Glutamatergic neuron (in vitro differentiated cells): ENCODE data around the gene JAZF1. TPM values are rescaled to one million over a fixed set of nuclear protein-coding genes. Genes with fewer than 3 reads are reported as not detected.

ENCODE experiments used
- DNase-seq: peaks from one replicate; pipeline ENCODE4 v3.0.0; 2022
- H3K27ac Mint-ChIP-seq: one replicate; pipeline ENCODE4 v1.8.0; 2020; ENCODE audit warnings: mild to moderate bottlenecking, mixed read lengths, inconsistent platforms; ENCODE audit not compliant: unreplicated experiment
- H3K27me3 Mint-ChIP-seq: one replicate; pipeline ENCODE4 v1.8.0; 2020; ENCODE audit warnings: mild to moderate bottlenecking, moderate library complexity, mixed read lengths, inconsistent platforms; ENCODE audit not compliant: unreplicated experiment
- H3K36me3 Mint-ChIP-seq: one replicate; pipeline ENCODE4 v1.8.0; 2020; ENCODE audit warnings: mild to moderate bottlenecking, mixed read lengths, inconsistent platforms; ENCODE audit not compliant: unreplicated experiment
- H3K4me1 Mint-ChIP-seq: one replicate; pipeline ENCODE4 v1.8.0; 2020; ENCODE audit warnings: mild to moderate bottlenecking, low read depth, mixed read lengths, inconsistent platforms; ENCODE audit not compliant: unreplicated experiment
- H3K4me3 Mint-ChIP-seq: one replicate; pipeline ENCODE4 v1.8.0; 2020; ENCODE audit warnings: mild to moderate bottlenecking, mixed read lengths, inconsistent platforms; ENCODE audit not compliant: unreplicated experiment
- H3K9me3 Mint-ChIP-seq: one replicate; pipeline ENCODE4 v1.8.0; 2020; ENCODE audit warnings: mild to moderate bottlenecking, moderate library complexity, mixed read lengths, inconsistent platforms; ENCODE audit not compliant: unreplicated experiment
- CTCF ChIP-seq: fragments of 200-600 bp; sonication (generic); IDR thresholded peaks from one replicate; pipeline ENCODE4 v1.5.0; 2021; ENCODE audit not compliant: partially characterized antibody, unreplicated experiment
- total RNA-seq: library from RNA; stranded (reverse); fragmentation: NEBNext Ultra II Directional; extraction: Animal tissue kit (Norgen Biotek cat#: 25700); gene quantifications from one replicate; pipeline ENCODE4 v1.2.1, GENCODE V29; 2021; ENCODE audit not compliant: unreplicated experiment

Gene JAZF1
- total RNA-seq, 1 donor from 2014 or later = 14.1 TPM

- no peak for DNase-seq
- H3K9me3 Mint-ChIP-seq = no peaks in the 10 kb centered on the region
- peaks cover 4% of the 10 kb centered on the region for H3K4me1 Mint-ChIP-seq
- H3K27me3 Mint-ChIP-seq = no peaks in the 10 kb centered on the region
- H3K4me3 Mint-ChIP-seq = no peak overlapping the region
- peaks cover 7% of the 10 kb centered on the region for H3K36me3 Mint-ChIP-seq
- TF ChIP-seq CTCF = no peak
- no peak overlapping the region for H3K27ac Mint-ChIP-seq
Measured at GRCh38 chr7:28013441-28013840, 167.2 kb downstream of the JAZF1 start.

DNA sequence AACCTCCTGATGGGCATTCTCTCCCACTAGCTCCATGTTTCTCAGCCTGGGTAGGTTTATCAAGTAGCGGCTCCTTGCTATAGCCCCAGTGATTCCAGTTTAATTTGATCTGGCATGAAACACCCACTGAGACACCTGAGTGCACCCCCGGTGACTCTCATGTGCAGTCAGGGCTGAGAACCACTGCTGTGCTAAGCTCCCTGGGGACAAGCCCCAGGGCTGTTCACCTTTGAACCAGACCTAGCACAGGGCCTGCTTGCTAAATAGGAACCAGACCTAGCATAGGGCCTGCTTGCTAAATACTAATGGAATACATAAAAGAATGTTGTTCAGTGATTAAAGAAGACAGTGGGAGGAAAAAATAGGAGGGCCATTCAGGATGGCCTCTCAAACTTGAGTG, 167.6 kb downstream of the JAZF1 start:
- no peak overlapping the region for H3K4me3 Mint-ChIP-seq

DNA sequence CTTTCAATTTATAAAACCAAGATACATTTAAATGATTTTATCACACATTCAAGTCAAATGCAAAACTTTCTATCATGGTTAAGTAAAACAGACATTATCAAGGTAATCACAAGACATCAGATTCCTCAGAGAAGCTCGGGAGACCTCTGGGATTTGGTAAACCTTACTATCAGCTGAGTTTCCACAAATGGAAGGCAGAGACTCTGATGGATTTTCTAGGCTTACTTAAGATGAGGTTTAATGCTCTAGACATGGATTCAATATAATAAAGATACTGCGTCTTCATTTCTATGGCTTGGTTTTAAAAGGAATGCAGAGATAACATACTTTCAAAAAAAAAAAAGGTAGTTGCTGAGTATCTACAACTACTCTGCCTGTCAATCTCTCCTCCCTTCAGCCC, 171.7 kb downstream of the JAZF1 start:
- Mint-ChIP-seq H3K9me3 (no peaks in the 10 kb centered on the region), H3K27ac (no peak overlapping the region), H3K4me1 (peaks cover 11% of the 10 kb centered on the region), H3K4me3 (no peak overlapping the region), H3K27me3 (no peaks in the 10 kb centered on the region), H3K36me3 (no peaks in the 10 kb centered on the region)
- no peak for TF ChIP-seq CTCF
- no peak for DNase-seq

More for the DNA sequence above, 167.6 kb downstream of the JAZF1 start:
- Mint-ChIP-seq H3K9me3 (no peaks in the 10 kb centered on the region), H3K27ac (no peak overlapping the region), H3K27me3 (no peaks in the 10 kb centered on the region), H3K36me3 (peaks cover 7% of the 10 kb centered on the region), H3K4me1 (peaks cover 2% of the 10 kb centered on the region)
- DNase-seq = no peak
- TF ChIP-seq CTCF = no peak

DNA sequence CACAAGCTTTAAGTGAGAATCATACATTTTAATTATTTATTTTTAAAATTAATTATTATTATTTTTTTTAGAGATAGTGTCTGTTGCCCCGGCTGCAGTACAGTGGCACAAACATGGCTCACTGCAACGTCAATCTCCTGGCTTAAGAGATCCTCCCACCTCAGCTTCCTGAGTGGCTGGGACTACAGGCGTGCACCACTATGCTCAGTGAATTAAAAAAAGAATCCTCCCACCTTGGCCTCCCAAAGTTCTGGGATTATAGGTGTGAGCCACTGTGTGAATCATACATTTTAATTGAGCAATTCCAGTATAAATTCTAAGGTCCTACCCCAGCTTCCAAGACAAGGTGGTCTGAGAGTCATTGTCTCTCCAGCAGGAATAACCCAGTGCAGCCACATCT, 172.4 kb downstream of the JAZF1 start:
- H3K4me1 Mint-ChIP-seq = peaks cover 11% of the 10 kb centered on the region
- no peaks in the 10 kb centered on the region for H3K9me3 Mint-ChIP-seq
- no peak for DNase-seq
- H3K36me3 Mint-ChIP-seq = no peaks in the 10 kb centered on the region
- H3K27me3 Mint-ChIP-seq = no peaks in the 10 kb centered on the region
- no peak overlapping the region for H3K4me3 Mint-ChIP-seq
- H3K27ac Mint-ChIP-seq = no peak overlapping the region
- TF ChIP-seq CTCF = no peak

DNA sequence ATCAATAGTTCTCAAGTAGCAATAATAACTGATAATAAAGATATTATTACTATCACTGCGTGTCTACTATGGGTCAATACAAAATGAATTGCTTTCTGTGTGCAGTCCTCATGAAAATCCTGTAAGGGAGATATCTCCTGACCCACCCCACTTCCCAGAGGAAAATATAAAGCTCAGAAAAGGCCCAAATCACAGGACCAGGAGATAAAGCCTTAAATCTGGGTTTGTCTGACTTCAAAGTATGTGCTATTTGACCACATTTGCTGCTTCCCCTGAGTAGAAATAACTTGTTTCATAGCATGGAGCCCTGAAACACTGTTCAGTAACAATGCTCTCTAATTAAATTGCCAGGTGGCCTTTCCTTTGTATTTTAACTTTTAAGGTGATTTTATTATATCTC, 174.1 kb downstream of the JAZF1 start:
- peaks cover 11% of the 10 kb centered on the region for H3K4me1 Mint-ChIP-seq
- H3K4me3 Mint-ChIP-seq = no peak overlapping the region
- no peaks in the 10 kb centered on the region for H3K27me3 Mint-ChIP-seq
- no peaks in the 10 kb centered on the region for H3K9me3 Mint-ChIP-seq
- H3K27ac Mint-ChIP-seq = no peak overlapping the region
- TF ChIP-seq CTCF = no peak
- no peaks in the 10 kb centered on the region for H3K36me3 Mint-ChIP-seq
- DNase-seq = no peak
